Fibroblast of lung (primary cell): Measurements from ENCODE around the gene SIGLEC10. TPM values are rescaled to one million over a fixed set of nuclear protein-coding genes. Genes with fewer than 3 reads are reported as not detected.

ENCODE experiments used
- DNase-seq, 2 donors: peaks; one replicate each; pipeline versions ENCODE4 v3.0.0 to v3.0.0-alpha.2; 2010; ENCODE audit warnings: low read depth in 2 of 2
- H2AFZ ChIP-seq: 2 replicates; pipeline ENCODE4 v1.5.1; 2012; ENCODE audit warnings: low read length, control low read depth, inconsistent platforms
- H3K27ac ChIP-seq: 2 replicates; pipeline ENCODE4 v1.5.1; 2011; ENCODE audit warnings: low read length, control low read depth; ENCODE audit not compliant: insufficient read depth
- H3K27me3 ChIP-seq: 2 replicates; pipeline ENCODE4 v1.5.1; 2011; ENCODE audit warnings: mild to moderate bottlenecking, low read length; ENCODE audit not compliant: control insufficient read depth, insufficient read depth
- H3K36me3 ChIP-seq: 2 replicates; pipeline ENCODE4 v1.5.1; 2011; ENCODE audit warnings: low read length; ENCODE audit not compliant: control insufficient read depth, insufficient read depth
- H3K4me1 ChIP-seq: 2 replicates; pipeline ENCODE4 v1.5.1; 2011; ENCODE audit warnings: low read length; ENCODE audit not compliant: control insufficient read depth, insufficient read depth; ENCODE audit errors: extremely low read depth
- H3K4me2 ChIP-seq: 2 replicates; pipeline ENCODE4 v1.5.1; 2011; ENCODE audit warnings: low read length, control low read depth; ENCODE audit not compliant: insufficient read depth; ENCODE audit errors: extremely low read depth
- H3K4me3 ChIP-seq, 4 experiments: fragments of 200-600 bp in 1 of 4; sonication (generic) in 1 of 4; replicated peaks in 1 of 4; 2 replicates each; pipeline ENCODE4 v1.5.1; 2011 to 2016; ENCODE audit warnings: low read length in 4 of 4, low read depth in 3 of 4, mild to moderate bottlenecking in 3 of 4, control low read depth in 2 of 4, inconsistent platforms in 1 of 4, mixed read lengths in 1 of 4; ENCODE audit not compliant: insufficient read depth in 1 of 4; ENCODE audit errors: control extremely low read depth in 1 of 4
- H3K79me2 ChIP-seq: 2 replicates; pipeline ENCODE4 v1.5.1; 2012; ENCODE audit warnings: mild to moderate bottlenecking, low read length, inconsistent platforms; ENCODE audit not compliant: control insufficient read depth, insufficient read depth
- H3K9ac ChIP-seq: 2 replicates; pipeline ENCODE4 v1.5.1; 2011; ENCODE audit warnings: mild to moderate bottlenecking, low read length, control low read depth; ENCODE audit not compliant: insufficient read depth
- H3K9me3 ChIP-seq: 2 replicates; pipeline ENCODE4 v1.5.1; 2012; ENCODE audit warnings: low read depth, low read length; ENCODE audit not compliant: control insufficient read depth, insufficient read depth
- H4K20me1 ChIP-seq: 2 replicates; pipeline ENCODE4 v1.5.1; 2011; ENCODE audit warnings: low read length; ENCODE audit not compliant: control insufficient read depth, insufficient read depth; ENCODE audit errors: extremely low read depth
- EZH2 ChIP-seq: IDR thresholded peaks from 2 replicates; pipeline ENCODE4 v1.5.1; 2012; ENCODE audit warnings: low read length, control low read depth, mild to moderate bottlenecking; ENCODE audit errors: missing control alignments
- polyA plus RNA-seq, 2 donors: library from polyadenylated mRNA; depleted of rRNA in 1 of 2; stranded (reverse) in 1 of 2; unstranded in 1 of 2; fragments of >200 nt; gene quantifications; 2 replicates each; pipeline ENCODE4 v1.2.1, GENCODE V29; 2011 to 2012; ENCODE audit warnings: missing spikeins in 1 of 2
- total RNA-seq: library from RNA; depleted of rRNA; stranded (reverse); fragments of >200 nt; gene quantifications from 2 replicates; pipeline ENCODE4 v1.2.1, GENCODE V29; 2014
- TF ChIP-seq, protein P1 (sequence below), 2 donors: IDR thresholded peaks in 1 of 2; conservative IDR thresholded peaks in 1 of 2; 1 replicate in 1 of 2; 2 replicates in 1 of 2; pipeline ENCODE4 v1.5.1; 2011 to 2012; ENCODE audit warnings: low read length in 2 of 2, control low read depth in 1 of 2, inconsistent platforms in 1 of 2, low read depth in 1 of 2, mild to moderate bottlenecking in 1 of 2

Gene SIGLEC10
- total and polyA plus RNA-seq, 2 donors (not counting 1 experiment from before 2014, with no cell fraction given), result not detected

- Histone ChIP-seq H3K4me1 (peaks cover 13% of the 10 kb centered on the region), H3K79me2 (peaks cover 4% of the 10 kb centered on the region)
Observed at GRCh38 chr19:51364200-51365106, 53.0 kb downstream of the SIGLEC10 start.

DNA sequence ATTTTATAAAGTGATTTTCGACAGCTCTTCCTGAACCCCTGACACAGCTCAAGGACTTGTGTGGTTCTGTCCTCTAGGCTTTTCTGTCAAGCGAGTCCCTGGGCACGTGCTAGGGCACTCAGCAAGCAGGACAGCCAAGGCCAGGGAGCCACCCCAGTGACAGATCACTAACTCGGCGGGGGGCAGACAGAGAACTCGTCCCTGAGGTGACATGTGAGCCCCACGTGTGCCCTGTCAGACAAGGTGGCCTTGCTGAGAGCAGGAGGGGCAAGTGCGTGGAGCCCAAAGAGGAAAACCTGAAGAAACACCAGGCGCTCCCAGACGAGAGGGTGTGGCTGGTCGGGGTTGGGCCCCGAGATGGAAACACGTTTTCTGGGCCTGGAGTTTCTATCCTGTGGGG, 56.2 kb downstream of the SIGLEC10 start:
- no peaks in the 10 kb centered on the region for H3K36me3 ChIP-seq
- peaks cover 9% of the 10 kb centered on the region for H3K4me1 ChIP-seq
- no peak overlapping the region for H3K4me2 ChIP-seq
- H3K27ac ChIP-seq, result no peak overlapping the region
- H3K9ac ChIP-seq, result no peak overlapping the region
- no peaks in the 10 kb centered on the region for H4K20me1 ChIP-seq
- no peaks in the 10 kb centered on the region for H3K9me3 ChIP-seq
- no peak overlapping the region for H2AFZ ChIP-seq
- peaks cover 4% of the 10 kb centered on the region for H3K79me2 ChIP-seq
- DNase-seq, result no peak
- no peak for TF ChIP-seq EZH2
- TF ChIP-seq, protein P1, sequence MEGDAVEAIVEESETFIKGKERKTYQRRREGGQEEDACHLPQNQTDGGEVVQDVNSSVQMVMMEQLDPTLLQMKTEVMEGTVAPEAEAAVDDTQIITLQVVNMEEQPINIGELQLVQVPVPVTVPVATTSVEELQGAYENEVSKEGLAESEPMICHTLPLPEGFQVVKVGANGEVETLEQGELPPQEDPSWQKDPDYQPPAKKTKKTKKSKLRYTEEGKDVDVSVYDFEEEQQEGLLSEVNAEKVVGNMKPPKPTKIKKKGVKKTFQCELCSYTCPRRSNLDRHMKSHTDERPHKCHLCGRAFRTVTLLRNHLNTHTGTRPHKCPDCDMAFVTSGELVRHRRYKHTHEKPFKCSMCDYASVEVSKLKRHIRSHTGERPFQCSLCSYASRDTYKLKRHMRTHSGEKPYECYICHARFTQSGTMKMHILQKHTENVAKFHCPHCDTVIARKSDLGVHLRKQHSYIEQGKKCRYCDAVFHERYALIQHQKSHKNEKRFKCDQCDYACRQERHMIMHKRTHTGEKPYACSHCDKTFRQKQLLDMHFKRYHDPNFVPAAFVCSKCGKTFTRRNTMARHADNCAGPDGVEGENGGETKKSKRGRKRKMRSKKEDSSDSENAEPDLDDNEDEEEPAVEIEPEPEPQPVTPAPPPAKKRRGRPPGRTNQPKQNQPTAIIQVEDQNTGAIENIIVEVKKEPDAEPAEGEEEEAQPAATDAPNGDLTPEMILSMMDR (conservative IDR thresholded peaks at IDR 0.05 in 1 of 2, IDR thresholded peaks at IDR 0.05 in 1 of 2; ENCODE audit: low read depth in 1 of 2, low read length in 2 of 2), result no peak
- no peak overlapping the region for H3K4me3 ChIP-seq
- no peaks in the 10 kb centered on the region for H3K27me3 ChIP-seq

More at GRCh38 chr19:51364200-51365106, 53.0 kb downstream of the SIGLEC10 start:
- H3K9me3 ChIP-seq, result no peaks in the 10 kb centered on the region
- no peak overlapping the region for H3K9ac ChIP-seq
- H3K4me2 ChIP-seq, result no peak overlapping the region
- H3K27me3 ChIP-seq, result no peaks in the 10 kb centered on the region
- no peak overlapping the region for H2AFZ ChIP-seq
- no peaks in the 10 kb centered on the region for H3K36me3 ChIP-seq
- no peaks in the 10 kb centered on the region for H4K20me1 ChIP-seq
- H3K4me3 ChIP-seq, result no peak overlapping the region
- TF ChIP-seq EZH2, result no peak
- TF ChIP-seq, protein P1 (conservative IDR thresholded peaks at IDR 0.05 in 1 of 2, IDR thresholded peaks at IDR 0.05 in 1 of 2; ENCODE audit: low read depth in 1 of 2, low read length in 2 of 2), result no peak
- H3K27ac ChIP-seq, result no peak overlapping the region
- DNase-seq, result no peak

Other genes starting within 250 kb of the SIGLEC10 start
- not detected in 2 replicates for gene CD33, start 192.6 kb downstream of the SIGLEC10 start, total RNA-seq
- gene CD33, start 192.6 kb downstream of the SIGLEC10 start, polyA plus RNA-seq, result not detected in 2 replicates
- not detected in 2 replicates for gene SIGLECL1, start 166.6 kb downstream of the SIGLEC10 start, total RNA-seq
- gene SIGLECL1, start 166.6 kb downstream of the SIGLEC10 start, polyA plus RNA-seq, result not detected in 2 replicates
- gene IGLON5, start 106.0 kb downstream of the SIGLEC10 start, total RNA-seq, result not detected in 2 replicates
- not detected in 2 replicates for gene IGLON5, start 106.0 kb downstream of the SIGLEC10 start, polyA plus RNA-seq
- 0.26 and 0.33 TPM in 2 replicates for gene VSIG10L, start 75.5 kb downstream of the SIGLEC10 start, total RNA-seq
- 0.66 and 0.82 TPM in 2 replicates for gene VSIG10L, start 75.5 kb downstream of the SIGLEC10 start, polyA plus RNA-seq
- gene ETFB, start 51.3 kb downstream of the SIGLEC10 start, total RNA-seq, result 71.7 and 123 TPM in 2 replicates
- gene ETFB, start 51.3 kb downstream of the SIGLEC10 start, polyA plus RNA-seq, result 84.4 and 101 TPM in 2 replicates
- gene CLDND2, start 48.6 kb downstream of the SIGLEC10 start, total RNA-seq, result not detected in 2 replicates
- not detected in 2 replicates for gene CLDND2, start 48.6 kb downstream of the SIGLEC10 start, polyA plus RNA-seq
- not detected in 2 replicates for gene NKG7, start 45.0 kb downstream of the SIGLEC10 start, total RNA-seq
- gene NKG7, start 45.0 kb downstream of the SIGLEC10 start, polyA plus RNA-seq, result not detected in 2 replicates
- gene LIM2, start 29.7 kb downstream of the SIGLEC10 start, total RNA-seq, result not detected in 2 replicates
- not detected in 2 replicates for gene LIM2, start 29.7 kb downstream of the SIGLEC10 start, polyA plus RNA-seq
- not detected in 2 replicates for gene C19orf84, start 27.1 kb downstream of the SIGLEC10 start, total RNA-seq
- gene C19orf84, start 27.1 kb downstream of the SIGLEC10 start, polyA plus RNA-seq, result not detected in 2 replicates
- not detected in 2 replicates for gene SIGLEC8, start 40.8 kb upstream of the SIGLEC10 start, total RNA-seq
- not detected in 2 replicates for gene SIGLEC8, start 40.8 kb upstream of the SIGLEC10 start, polyA plus RNA-seq
- gene CEACAM18, start 60.9 kb upstream of the SIGLEC10 start, total RNA-seq, result not detected in 2 replicates
- gene CEACAM18, start 60.9 kb upstream of the SIGLEC10 start, polyA plus RNA-seq, result not detected in 2 replicates
- not detected in 2 replicates for gene SIGLEC12, start 84.2 kb upstream of the SIGLEC10 start, total RNA-seq
- gene SIGLEC12, start 84.2 kb upstream of the SIGLEC10 start, polyA plus RNA-seq, result not detected in 2 replicates
- not detected in 2 replicates for gene SIGLEC6, start 114.0 kb upstream of the SIGLEC10 start, total RNA-seq
- gene SIGLEC6, start 114.0 kb upstream of the SIGLEC10 start, polyA plus RNA-seq, result not detected in 2 replicates
- 4.1 and 5.0 TPM in 2 replicates for gene ZNF175, start 153.6 kb upstream of the SIGLEC10 start, total RNA-seq
- gene ZNF175, start 153.6 kb upstream of the SIGLEC10 start, polyA plus RNA-seq, result 4.7 and 7.6 TPM in 2 replicates
- gene SIGLEC5, start 212.8 kb upstream of the SIGLEC10 start, total RNA-seq, result not detected in 2 replicates
- not detected in 2 replicates for gene SIGLEC5, start 212.8 kb upstream of the SIGLEC10 start, polyA plus RNA-seq
- gene SIGLEC14, start 229.2 kb upstream of the SIGLEC10 start, total RNA-seq, result not detected in 2 replicates
- not detected in 2 replicates for gene SIGLEC14, start 229.2 kb upstream of the SIGLEC10 start, polyA plus RNA-seq